HG02938 (cell line): ENCODE data around the gene IL36B.
"Not testable (repeated sequence)": the region's sequence is repeated elsewhere in the genome, so short reads cannot be mapped to it uniquely, and the experiment has no call there.

Experiments
- ATAC-seq: cut with Tn5 transposase; IDR thresholded peaks from one replicate; pipeline ENCODE4 v1.9.1; 2021; ENCODE audit warnings: mild to moderate bottlenecking, moderate library complexity; ENCODE audit not compliant: unreplicated experiment

IL36B gene

DNA sequence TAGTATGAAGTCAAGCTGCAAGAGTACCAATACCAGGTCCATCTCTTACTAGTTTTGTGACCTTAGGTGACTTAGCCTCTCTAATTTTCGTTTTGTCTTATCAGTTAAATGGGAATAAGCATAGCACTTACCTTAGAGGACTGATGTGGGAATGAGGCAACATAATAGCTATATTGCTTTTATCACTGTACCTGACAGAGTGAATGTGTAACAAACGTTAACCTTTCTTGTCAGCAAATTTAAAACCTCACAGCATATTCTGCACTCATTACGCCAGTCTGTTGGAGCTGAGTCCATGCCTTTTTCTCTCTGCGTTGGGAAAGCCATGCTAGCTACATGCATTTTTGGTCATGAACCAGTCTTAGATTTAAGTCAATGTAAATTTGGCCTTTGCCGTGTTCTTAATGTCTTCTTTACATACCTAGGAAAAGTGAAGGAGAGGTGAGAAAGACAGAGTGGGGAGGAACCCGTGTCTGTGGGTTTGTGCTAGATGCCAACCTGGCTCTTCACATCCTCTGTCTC lies at the start of gene IL36B:
Gene IL36B (minus strand): TSS at position 472 of the 522 bp plus-strand sequence.
- ATAC-seq = no peak

- no peak for ATAC-seq
Observed at GRCh38 chr2:113102133-113102532, 49.5 kb upstream of the IL36B start.

GRCh38 chr2:113098532-113098931 lies 45.9 kb upstream of the IL36B start:
- ATAC-seq = no peak

- no peak for ATAC-seq
Observed at GRCh38 chr2:113098041-113098440, 45.4 kb upstream of the IL36B start.

DNA sequence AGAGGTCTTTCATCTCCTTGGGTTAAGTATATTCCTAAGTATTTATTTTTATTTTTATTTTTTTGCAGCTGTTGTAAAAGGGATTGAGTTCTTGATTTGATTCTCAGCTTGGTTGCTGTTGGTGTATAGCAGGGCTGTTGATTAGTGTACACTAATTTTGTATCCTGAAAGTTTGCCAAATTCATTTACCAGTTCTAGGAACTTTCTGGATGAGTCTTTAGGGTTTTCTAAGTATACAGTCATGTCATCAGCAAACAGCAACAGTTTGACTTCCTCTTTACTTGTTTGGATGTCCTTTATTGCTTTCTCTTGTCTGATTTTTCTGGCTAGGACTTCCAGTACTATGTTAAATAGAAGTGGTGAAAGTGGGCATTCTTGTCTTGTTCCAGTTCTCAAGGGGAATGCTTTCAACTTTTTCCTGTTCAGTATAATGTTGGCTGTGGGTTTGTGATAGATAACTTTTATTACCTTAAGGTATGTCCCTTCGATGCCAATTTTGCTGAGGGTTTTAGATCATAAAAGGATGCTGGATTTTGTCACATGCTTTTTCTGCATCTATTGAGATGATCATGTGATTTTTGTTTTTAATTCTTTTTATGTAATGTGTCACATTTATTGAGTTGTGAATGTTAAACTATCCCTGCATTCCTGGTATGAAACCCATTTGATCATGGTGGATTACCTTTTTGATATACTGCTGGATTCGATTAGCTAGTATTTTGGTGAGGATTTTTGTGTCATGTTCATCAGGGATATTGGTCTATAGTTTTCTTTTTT lies 44.4 kb upstream of the IL36B start:
- ATAC-seq = not testable (repeated sequence)

- ATAC-seq = not testable (repeated sequence)
Observed at GRCh38 chr2:113096306-113096705, 43.6 kb upstream of the IL36B start.

DNA sequence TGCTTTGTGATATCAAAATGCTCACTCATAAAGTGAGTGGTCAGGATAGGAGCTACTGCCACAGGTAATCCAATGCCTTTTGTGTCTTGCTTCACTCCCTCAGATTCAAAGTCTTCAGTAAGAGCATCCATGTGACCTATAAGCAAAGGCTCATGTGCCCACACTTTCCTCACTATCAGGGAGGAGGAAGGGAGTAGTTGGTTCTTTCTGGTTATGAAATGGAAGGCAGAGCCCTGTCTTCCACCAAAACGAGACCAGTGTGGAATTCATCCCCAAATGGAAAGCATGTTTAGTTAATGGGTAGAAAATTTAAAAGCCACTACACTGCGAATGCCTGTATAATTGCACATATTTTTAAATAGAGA lies 40.9 kb upstream of the IL36B start:
- ATAC-seq = no peak

GRCh38 chr2:113092864-113093612 lies 40.4 kb upstream of the IL36B start:
- ATAC-seq = no peak

DNA sequence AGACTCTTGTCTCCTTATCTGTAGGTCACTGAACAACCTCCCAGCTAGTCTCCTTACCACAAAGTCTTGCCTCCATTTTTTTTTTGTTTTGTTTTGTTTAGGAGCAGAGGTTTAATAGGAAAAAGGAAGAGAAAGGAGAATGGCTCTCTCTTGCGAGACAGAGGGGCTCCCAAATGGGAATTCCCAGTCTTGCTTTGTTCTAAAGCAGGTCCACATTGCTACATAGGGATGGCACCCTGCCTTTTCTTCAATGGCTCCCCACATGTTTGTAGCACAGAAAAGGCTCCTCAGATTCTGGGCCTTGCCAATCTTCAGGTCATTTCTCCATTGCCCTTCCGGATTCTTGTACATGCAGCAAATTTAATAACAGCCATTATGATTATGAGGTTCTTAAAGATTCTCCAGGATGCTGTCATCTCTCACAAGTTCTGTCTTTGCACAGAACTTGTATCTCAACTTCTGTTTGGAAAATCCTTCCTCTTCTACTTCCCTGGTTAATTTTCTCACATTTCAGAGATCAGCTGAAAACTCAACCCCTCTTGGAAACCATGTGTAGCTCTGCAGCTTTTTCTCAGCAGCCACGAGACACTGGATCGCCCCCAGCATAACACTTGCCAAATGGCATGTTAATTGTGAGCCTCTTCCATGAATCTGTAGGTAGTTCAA lies 38.7 kb upstream of the IL36B start:
- no peak for ATAC-seq

DNA sequence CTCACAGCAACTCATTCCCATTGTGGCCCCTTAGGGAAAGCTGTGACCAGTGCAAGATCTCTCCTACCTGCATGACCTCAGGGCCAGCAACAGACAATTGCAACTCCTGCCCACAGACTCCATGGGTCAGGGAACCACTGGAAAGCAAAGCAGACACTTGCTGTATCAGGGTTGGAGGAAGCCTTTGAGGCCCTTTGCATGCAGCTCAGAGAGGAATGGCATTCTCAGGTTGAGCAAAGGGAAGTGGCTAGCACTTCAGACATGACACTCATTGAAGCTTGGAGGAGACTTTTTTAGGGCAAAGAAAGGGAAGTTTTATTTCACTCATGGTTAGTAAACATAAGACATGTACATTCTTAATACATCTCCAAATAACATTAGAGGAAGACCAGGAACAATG lies 37.2 kb upstream of the IL36B start:
- no peak for ATAC-seq

DNA sequence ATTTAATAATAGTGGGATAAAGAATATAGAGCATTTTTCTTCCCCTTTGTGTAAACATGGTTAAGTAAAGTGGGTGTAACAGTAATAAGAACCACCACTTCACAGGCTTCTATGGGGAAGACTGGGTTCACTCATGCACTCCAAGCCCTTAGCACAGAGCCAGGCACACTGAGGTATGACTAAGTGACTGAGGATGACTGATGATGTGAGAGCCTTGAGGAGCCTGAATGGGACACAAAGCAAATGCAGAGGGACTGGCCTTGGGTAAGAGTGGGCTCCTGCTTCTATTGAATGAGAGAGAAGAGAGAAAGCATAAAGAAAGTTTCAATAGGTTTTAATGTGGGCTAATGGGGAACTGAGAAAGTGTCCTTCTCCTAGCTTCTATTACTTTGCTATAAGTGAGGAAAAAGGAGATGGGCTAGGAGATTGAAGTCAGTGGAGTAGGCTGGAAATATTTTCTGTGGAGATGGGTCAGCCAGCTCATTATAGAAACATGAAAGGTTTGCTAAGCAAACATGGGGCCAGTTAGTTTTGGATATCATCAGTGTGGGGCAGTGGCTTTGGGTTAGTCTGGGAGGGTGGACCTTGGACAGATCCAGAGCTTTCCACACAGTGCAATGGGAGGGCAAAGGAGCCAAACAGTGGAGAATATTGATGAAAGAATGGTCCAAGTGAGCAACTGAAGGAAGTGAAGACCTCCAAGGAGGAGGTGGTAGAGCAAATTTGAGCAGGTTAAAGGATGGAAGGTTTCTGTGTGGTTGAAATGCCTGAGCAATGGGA lies 35.7 kb upstream of the IL36B start:
- ATAC-seq = no peak

- no peak for ATAC-seq
Observed at GRCh38 chr2:113085542-113085941, 32.9 kb upstream of the IL36B start.

GRCh38 chr2:113084249-113085000 lies 31.8 kb upstream of the IL36B start:
- ATAC-seq = no peak

DNA sequence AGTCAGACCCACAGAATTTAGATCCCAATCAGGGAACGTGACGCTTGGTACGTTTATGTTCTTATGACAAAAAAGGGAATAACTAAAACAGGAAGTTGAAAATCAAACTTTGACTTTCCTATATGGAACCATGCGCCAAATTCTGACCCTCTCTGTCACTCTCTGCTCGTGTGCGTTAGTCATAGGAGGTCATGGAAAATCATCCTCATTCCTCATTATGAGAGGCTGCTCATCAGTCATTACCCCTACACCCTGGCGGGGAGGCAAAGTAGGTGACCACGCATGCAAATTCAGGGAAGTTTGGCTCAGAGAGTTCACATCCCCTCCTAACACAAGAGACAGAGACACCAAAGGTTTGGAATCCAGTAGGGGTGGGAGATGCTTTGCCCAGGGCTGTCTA lies 30.6 kb upstream of the IL36B start:
- no peak for ATAC-seq

GRCh38 chr2:113081488-113082210 lies 29.0 kb upstream of the IL36B start:
- ATAC-seq = no peak

GRCh38 chr2:113080134-113080533 lies 27.5 kb upstream of the IL36B start:
- ATAC-seq = no peak

DNA sequence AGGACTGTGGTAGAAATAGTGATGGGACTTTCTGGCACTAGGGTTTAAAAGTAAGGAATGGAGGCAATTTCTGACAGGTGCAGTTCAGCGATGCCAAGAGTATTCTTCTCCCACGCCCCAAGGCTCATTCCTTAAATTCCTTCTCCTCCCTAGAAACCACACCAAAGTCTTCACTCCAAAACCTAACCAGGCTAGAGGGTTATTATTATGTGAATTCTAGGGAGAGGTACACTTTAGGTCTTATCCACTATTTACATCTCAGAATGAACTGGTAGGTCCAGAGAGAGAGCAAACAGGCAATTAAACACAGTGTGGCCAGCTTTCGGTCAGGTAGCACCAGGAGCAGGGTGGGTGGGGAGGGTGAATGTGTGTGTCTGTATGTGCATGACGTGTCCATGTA lies 26.5 kb upstream of the IL36B start:
- ATAC-seq = no peak

DNA sequence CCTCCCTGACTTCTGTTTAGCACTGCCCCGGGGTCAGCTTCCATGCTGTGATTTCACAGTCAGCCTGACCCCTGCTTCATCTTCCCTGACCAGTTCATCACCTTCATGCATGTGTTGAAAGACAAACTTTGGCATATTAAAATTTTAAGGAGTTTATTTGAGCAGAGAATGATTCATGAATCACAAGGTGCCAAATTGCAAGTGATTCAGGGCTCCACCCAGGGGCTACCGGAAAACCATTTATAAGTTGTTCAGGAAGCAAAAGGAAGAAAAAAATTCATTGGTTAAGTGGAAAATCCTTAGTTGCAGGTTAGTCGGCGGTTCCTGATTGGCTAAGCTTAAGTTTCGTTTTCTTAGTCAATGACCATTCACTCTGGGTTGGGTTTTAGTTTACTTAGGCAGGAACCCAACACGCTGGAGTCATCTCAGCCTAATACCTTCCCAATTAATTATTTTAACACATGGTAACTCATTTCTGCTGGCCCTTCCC lies 25.7 kb upstream of the IL36B start:
- no peak for ATAC-seq

DNA sequence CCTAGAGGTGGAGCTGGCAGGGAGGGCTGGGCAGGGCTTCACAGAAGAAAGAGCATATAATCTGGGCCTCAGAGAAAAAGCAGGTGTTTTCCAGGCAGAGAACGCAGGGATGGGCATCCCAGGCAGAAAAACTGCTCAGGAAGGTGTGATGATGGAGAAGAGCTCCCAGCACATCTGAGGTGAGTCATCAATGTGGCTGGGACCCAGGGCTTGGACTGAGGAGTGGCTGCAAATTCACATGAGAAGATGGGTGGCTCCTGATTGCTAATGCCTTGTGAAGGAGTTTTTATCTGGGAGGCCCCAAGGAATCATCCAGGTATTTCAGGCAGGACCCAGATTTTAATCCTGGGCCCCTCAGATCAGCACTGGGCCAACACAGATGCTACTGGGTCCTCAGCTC lies 25.3 kb upstream of the IL36B start:
- no peak for ATAC-seq
